Naive thymus-derived CD8-positive, alpha-beta T cell (primary cell): ENCODE measurements around the gene GANAB. TPM values are rescaled to one million over a fixed set of nuclear protein-coding genes. Genes with fewer than 3 reads are reported as not detected.
A peak's percentile ranks its signal among the peaks of the same experiment; 100 is the strongest.

Source experiments
- ATAC-seq, 2 donors: fragments of 150-1000 bp; cut with Tn5 transposase in 1 of 2; sonication (Bioruptor Pico), chemical (Tn5 transposase) in 1 of 2; 1 replicate in 1 of 2; 2 replicates in 1 of 2; pipeline ENCODE4 v1.10.0; 2021; ENCODE audit warnings: mild to moderate bottlenecking in 2 of 2, moderate library complexity in 2 of 2
- POLR2A ChIA-PET: fragments of 350-600 bp; sonication (Branson Sonifier 250); formaldehyde crosslinking; loops from one replicate; lab custom pipeline; 2021; ENCODE audit warnings: antibody characterized with exemption; lab: Charles Lee
- DNase-seq, 10 donors: peaks; one replicate each; pipeline versions ENCODE4 v3.0.0 to v3.0.0-alpha.2; 2020 to 2022
- H3K27ac Mint-ChIP-seq, 10 donors: one replicate each; pipeline ENCODE4 v1.8.0; 2020 to 2022; ENCODE audit warnings: mild to moderate bottlenecking in 10 of 10, mixed read lengths in 10 of 10, moderate library complexity in 4 of 10, inconsistent platforms in 1 of 10
- H3K27me3 Mint-ChIP-seq, 5 donors: one replicate each; pipeline ENCODE4 v1.8.0; 2021 to 2022; ENCODE audit warnings: mixed read lengths in 5 of 5
- H3K36me3 Mint-ChIP-seq, 3 donors: one replicate each; pipeline ENCODE4 v1.8.0; 2020 to 2022; ENCODE audit warnings: mixed read lengths in 3 of 3, mild to moderate bottlenecking in 2 of 3, inconsistent platforms in 1 of 3
- H3K4me1 Mint-ChIP-seq, 4 donors: one replicate each; pipeline ENCODE4 v1.8.0; 2021 to 2022; ENCODE audit warnings: mixed read lengths in 4 of 4
- H3K4me3 Mint-ChIP-seq, 10 donors: one replicate each; pipeline ENCODE4 v1.8.0; 2020 to 2022; ENCODE audit warnings: mild to moderate bottlenecking in 10 of 10, mixed read lengths in 10 of 10, moderate library complexity in 6 of 10, inconsistent platforms in 1 of 10
- H3K9me3 Mint-ChIP-seq, 9 donors: one replicate each; pipeline ENCODE4 v1.8.0; 2020 to 2022; ENCODE audit warnings: mixed read lengths in 9 of 9, mild to moderate bottlenecking in 3 of 9, inconsistent platforms in 1 of 9, moderate library complexity in 1 of 9
- polyA plus RNA-seq, 3 donors: library from polyadenylated mRNA; unstranded; fragments of 300-500 nt; fragmentation: Illumina TruSeq; gene quantifications; one replicate each; pipeline ENCODE4 v1.2.3, GENCODE V29; 2021
- total RNA-seq, 8 experiments: library from RNA in 2 of 8; stranded (reverse) in 2 of 8; gene quantifications; one replicate each; pipeline ENCODE4 v1.2.3 and lab custom pipeline; 2021 to 2026

Gene GANAB
- total and polyA plus RNA-seq, 5 experiments from 2014 or later, result 171 to 327 (median 197) TPM

GRCh38 chr11:62648967-62649364, 2.6 kb upstream of the GANAB start:
- H3K4me3 Mint-ChIP-seq, result peak overlapping the region in 1 of 10 donors; percentile 7
- no peak for ATAC-seq
- DNase-seq, result no peak
- peak overlapping the region in 2 of 10 donors; percentile 22 to 29 for H3K27ac Mint-ChIP-seq
- POLR2A ChIA-PET, result interaction anchor here (0.6 to 19.9 kb wide), 8 partner anchors 20 to 79 kb away, joined by 3 to 541 read pairs (median 8); partner anchors contain the start of genes B3GAT3, C11orf98, CSKMT and EML3
- peaks cover 0 to 2% (median 0%) of the 10 kb centered on the region in 9 donors for H3K9me3 Mint-ChIP-seq
- peaks cover 18 to 58% (median 41%) of the 10 kb centered on the region in 4 donors for H3K4me1 Mint-ChIP-seq
- peaks cover 0 to 24% (median 0%) of the 10 kb centered on the region in 3 donors for H3K36me3 Mint-ChIP-seq
- no peaks in the 10 kb centered on the region for H3K27me3 Mint-ChIP-seq

- POLR2A ChIA-PET, result interaction anchor here (0.8 to 19.9 kb wide), 11 partner anchors 9 to 106 kb away, joined by 3 to 541 read pairs (median 4); partner anchors contain the start of genes B3GAT3, C11orf98, CSKMT and EML3
- Mint-ChIP-seq H3K27ac (no peak overlapping the region), H3K4me3 (no peak overlapping the region), H3K9me3 (no peaks in the 10 kb centered on the region), H3K36me3 (peaks cover 0 to 26% (median 0%) of the 10 kb centered on the region in 3 donors), H3K27me3 (no peaks in the 10 kb centered on the region), H3K4me1 (peaks cover 15 to 56% (median 37%) of the 10 kb centered on the region in 4 donors)
- ATAC-seq (no peak), DNase-seq (no peak)
Observed at GRCh38 chr11:62648185-62648966, 2.0 kb upstream of the GANAB start.

GRCh38 chr11:62647609-62648005, 1.2 kb upstream of the GANAB start:
- Mint-ChIP-seq H3K4me1 (peaks cover 13 to 56% (median 34%) of the 10 kb centered on the region in 4 donors), H3K27ac (peak overlapping the region in 1 of 10 donors; percentile 22), H3K36me3 (peaks cover 0 to 32% (median 0%) of the 10 kb centered on the region in 3 donors), H3K4me3 (peak overlapping the region in 1 of 10 donors; percentile 45), H3K27me3 (no peaks in the 10 kb centered on the region), H3K9me3 (no peaks in the 10 kb centered on the region)
- DNase-seq (no peak), ATAC-seq (no peak)
- POLR2A ChIA-PET, result interaction anchor here (0.8 to 19.9 kb wide), 11 partner anchors 9 to 1669 kb away, joined by 3 to 541 read pairs (median 9); partner anchors contain the start of genes B3GAT3, C11orf98, CSKMT and EML3

DNA sequence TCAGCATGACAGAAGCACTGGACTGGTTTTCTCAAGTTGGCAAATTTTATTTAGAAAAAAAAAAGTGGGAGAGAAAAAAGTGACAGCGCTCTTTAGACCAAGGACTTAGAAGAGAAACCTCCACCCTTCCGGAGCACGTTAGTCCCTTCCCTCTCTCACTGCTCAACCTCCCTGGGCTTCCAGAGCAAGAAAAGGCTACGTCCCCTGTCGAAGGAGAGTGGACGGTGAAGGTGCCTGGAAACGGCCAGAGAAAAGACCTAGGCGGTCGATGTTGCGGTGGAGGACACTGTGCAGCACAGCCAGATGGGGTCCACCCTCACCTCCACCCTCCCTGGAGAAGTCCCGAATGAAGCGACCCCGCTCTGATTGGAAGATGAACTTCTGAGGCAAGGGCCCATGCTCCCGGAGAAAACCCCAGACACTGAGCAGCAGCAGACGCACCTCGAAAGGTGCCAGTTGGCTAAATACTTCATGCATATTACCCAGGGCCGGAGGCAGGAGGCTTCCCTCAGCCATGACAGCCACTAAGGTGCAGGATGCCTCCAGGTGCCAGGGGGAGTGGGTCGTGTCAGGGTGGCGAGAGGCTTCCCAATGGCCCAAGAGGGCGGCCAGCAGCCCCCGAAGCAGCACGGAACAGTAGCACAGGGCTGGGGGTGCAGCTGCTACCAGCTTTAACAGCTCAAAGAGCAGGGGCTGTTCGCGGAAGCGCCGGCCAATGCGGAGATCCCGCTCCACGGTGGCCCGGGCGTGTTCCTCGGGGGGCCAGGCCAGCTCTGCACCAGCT, 604 bp upstream of the GANAB start:
- POLR2A ChIA-PET, result interaction anchor here (0.5 to 19.9 kb wide), 32 partner anchors 9 to 1670 kb away, joined by 3 to 541 read pairs (median 6); partner anchors contain the start of genes B3GAT3, C11orf98, CSKMT and EML3
- Mint-ChIP-seq H3K27ac (peak overlapping the region; percentile 85 to 99 (median 98)), H3K36me3 (peaks cover 0 to 35% (median 0%) of the 10 kb centered on the region in 3 donors), H3K9me3 (no peaks in the 10 kb centered on the region), H3K4me1 (peaks cover 9 to 53% (median 29%) of the 10 kb centered on the region in 4 donors), H3K4me3 (peak overlapping the region; percentile 92 to 99 (median 97)), H3K27me3 (no peaks in the 10 kb centered on the region)
- no peak for DNase-seq
- ATAC-seq, result no peak

DNA sequence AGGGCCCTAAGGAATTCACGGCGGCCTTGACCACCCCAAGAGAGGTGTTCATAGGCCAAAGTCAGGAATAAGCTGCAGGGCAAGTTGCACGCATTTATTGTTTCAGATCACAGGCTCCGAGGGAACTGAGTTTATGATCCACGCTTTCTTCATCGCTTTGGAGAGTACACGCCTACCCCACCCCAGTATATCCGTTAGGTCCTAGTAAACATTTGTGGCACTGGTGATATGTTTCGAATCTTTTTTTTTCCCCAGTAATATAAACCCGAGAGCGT, 805 bp downstream of the GANAB start:
- DNase-seq (peak in 2 of 10 donors; percentile 17 to 29), ATAC-seq (no peak)
- Mint-ChIP-seq H3K9me3 (no peaks in the 10 kb centered on the region), H3K27me3 (no peaks in the 10 kb centered on the region), H3K36me3 (peaks cover 0 to 34% (median 0%) of the 10 kb centered on the region in 3 donors), H3K27ac (peak overlapping the region; percentile 90 to 99 (median 98)), H3K4me1 (peaks cover 13 to 51% (median 36%) of the 10 kb centered on the region in 4 donors), H3K4me3 (peak overlapping the region; percentile 92 to 99 (median 97))
- POLR2A ChIA-PET, result interaction anchor here (0.5 to 19.9 kb wide), 31 partner anchors 8 to 1733 kb away, joined by 3 to 541 read pairs (median 5); partner anchors contain the start of genes B3GAT3, C11orf98, CSKMT and EML3

GRCh38 chr11:62644220-62644619, 2.2 kb downstream of the GANAB start:
- no peak for ATAC-seq
- POLR2A ChIA-PET, result interaction anchor here (0.7 to 19.9 kb wide), 11 partner anchors 9 to 237 kb away, joined by 3 to 541 read pairs (median 8); partner anchors contain the start of genes B3GAT3, C11orf98, CSKMT and EEF1G
- H3K27ac Mint-ChIP-seq, result peak overlapping the region in 9 of 10 donors; percentile 9 to 90 (median 69)
- H3K9me3 Mint-ChIP-seq, result no peaks in the 10 kb centered on the region
- peaks cover 0 to 32% (median 0%) of the 10 kb centered on the region in 3 donors for H3K36me3 Mint-ChIP-seq
- DNase-seq, result no peak
- H3K4me1 Mint-ChIP-seq, result peaks cover 17 to 54% (median 45%) of the 10 kb centered on the region in 4 donors
- H3K4me3 Mint-ChIP-seq, result peak overlapping the region in 9 of 10 donors; percentile 21 to 95 (median 45)
- no peaks in the 10 kb centered on the region for H3K27me3 Mint-ChIP-seq

GRCh38 chr11:62632492-62632891, 13.9 kb downstream of the GANAB start:
- Mint-ChIP-seq H3K27me3 (no peaks in the 10 kb centered on the region), H3K36me3 (peaks cover 0 to 92% (median 43%) of the 10 kb centered on the region in 3 donors), H3K4me3 (no peak overlapping the region), H3K27ac (peak overlapping the region in 8 of 10 donors; percentile 17 to 92 (median 71)), H3K4me1 (peaks cover 10 to 48% (median 20%) of the 10 kb centered on the region in 4 donors), H3K9me3 (no peaks in the 10 kb centered on the region)
- ATAC-seq (no peak), DNase-seq (no peak)
- POLR2A ChIA-PET, result interaction anchor here (1.4 to 1.6 kb wide), 2 partner anchors 10 to 13 kb away, joined by 3 to 13 read pairs; partner anchors contain the start of gene B3GAT3

DNA sequence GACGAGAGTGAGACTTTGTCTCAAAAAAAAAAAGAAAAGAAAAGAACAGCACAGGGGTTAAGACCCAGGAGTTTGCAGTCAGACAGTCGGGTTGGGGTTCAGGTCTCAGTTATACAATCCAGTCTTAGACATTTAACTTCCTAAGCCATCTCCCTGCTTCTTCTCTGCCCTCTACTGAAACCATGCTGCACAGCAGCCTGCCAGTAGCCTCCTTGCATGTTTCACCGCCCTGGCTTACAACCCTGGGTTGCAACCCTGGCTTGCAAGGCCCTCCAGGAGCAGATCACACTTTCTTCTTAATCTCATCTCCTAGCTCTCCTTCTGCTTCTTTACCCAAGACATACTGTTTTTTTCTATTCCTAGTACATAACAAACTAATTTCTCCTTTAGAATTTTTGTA, 18.7 kb downstream of the GANAB start:
- peaks cover 6 to 80% (median 33%) of the 10 kb centered on the region in 3 donors for H3K36me3 Mint-ChIP-seq
- peak; percentile 34 to 48 for ATAC-seq
- peaks cover 0 to 15% (median 6%) of the 10 kb centered on the region in 4 donors for H3K4me1 Mint-ChIP-seq
- no peaks in the 10 kb centered on the region for H3K27me3 Mint-ChIP-seq
- H3K27ac Mint-ChIP-seq, result peak overlapping the region in 8 of 10 donors; percentile 24 to 85 (median 54)
- no peaks in the 10 kb centered on the region for H3K9me3 Mint-ChIP-seq
- H3K4me3 Mint-ChIP-seq, result no peak overlapping the region
- POLR2A ChIA-PET, result interaction anchor here (0.7 to 3.2 kb wide), 5 partner anchors 10 to 72 kb away, joined by 5 to 21 read pairs (median 9); partner anchors contain the start of genes C11orf98, CSKMT, GANAB and TUT1
- DNase-seq, result no peak

DNA sequence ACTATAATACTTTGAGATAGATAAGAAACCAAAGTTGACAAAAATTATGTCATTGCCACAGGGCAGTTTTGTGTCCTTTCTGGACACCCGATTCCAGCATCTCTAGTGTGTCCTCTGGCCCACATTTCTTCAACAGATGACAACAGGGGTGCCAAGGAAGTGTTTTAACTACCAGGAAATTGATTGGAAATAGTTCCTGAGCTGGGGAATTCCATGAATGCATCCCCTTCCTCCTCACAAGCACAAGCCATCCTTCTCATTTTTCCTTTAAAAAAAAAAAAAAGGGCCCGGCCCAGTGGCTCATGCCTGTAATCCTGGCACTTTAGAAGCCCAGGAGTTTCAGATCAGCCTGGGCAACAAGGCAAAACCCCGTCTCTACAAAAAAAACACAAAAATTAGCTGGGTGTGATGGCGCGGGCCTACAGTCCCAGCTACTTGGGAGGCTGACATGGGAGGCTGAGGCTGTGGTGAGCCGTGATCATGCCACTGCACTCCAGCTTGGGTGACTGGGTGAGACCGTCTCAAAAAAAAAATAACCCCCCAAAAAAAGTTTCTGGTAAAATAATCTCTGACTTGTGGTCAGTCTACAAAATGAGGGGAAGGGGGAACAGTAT, 23.8 kb downstream of the GANAB start:
- POLR2A ChIA-PET, result interaction anchor here (0.7 to 5.7 kb wide), 24 partner anchors 10 to 259 kb away, joined by 3 to 81 read pairs (median 12); partner anchors contain the start of genes C11orf98, CSKMT, EEF1G and EML3

DNA sequence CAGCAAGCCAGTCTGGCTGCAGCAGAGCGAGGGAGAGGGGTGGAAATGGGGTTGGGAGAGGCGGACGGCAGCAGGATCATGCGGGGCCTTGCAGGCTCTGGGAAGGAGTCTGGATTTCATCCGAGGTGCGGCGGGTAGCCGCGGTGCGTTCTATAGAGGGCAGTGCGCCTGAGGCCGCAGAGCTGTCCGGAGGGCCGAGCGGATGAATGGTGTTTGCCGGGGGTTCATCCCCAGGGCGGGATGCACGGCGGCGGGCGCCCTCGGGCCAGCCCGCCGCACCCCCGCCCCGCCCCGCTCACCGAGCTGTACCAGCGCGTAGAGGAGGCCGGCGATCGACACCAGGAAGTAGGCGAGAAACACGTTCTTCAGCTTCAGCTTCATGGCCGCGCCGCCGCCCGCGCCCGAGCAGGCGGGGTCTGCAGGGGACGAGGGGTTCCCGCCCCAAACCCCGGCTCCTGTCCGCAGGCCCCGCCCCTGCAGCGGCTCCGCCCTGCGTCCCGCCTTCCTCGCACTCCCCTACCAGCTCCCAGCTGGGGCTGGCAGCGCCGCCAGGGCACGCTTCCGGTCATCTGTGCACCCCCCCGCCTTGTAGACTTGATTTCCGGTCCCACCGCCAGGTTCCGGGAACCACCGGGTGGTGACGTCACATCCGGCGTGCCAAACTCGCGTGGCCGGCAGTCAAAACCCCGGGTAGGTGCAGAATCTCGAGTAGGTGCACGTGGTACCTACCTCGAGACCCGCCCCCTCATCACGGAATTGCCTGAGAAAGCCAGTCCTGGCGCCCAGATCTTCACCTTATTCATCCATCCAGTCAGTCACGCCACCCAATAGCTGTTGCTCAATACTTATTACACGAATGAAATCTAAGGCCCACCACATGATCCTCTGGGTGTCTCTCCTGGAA, 24.6 kb downstream of the GANAB start, which contains the start of gene B3GAT3:
TSS of gene B3GAT3 (minus strand) at position 420 of the 904 bp plus-strand sequence. CDS start at position 381, 39 bp downstream.
- peak within 1 kb of the TSS; percentile 86 to 97 (median 94) for H3K4me3 Mint-ChIP-seq
- peak; percentile 83 to 85 for ATAC-seq
- peak within 1 kb of the TSS; percentile 92 to 99 (median 98) for H3K27ac Mint-ChIP-seq
- H3K27me3 Mint-ChIP-seq, result peaks cover 0 to 2% (median 0%) of the 10 kb centered on the region in 5 donors
- DNase-seq, result peak; percentile 87 to 98 (median 95)
- POLR2A ChIA-PET, result interaction anchor here (0.7 to 5.7 kb wide), 24 partner anchors 10 to 260 kb away, joined by 3 to 81 read pairs (median 12); partner anchors contain the start of genes C11orf98, CSKMT, EEF1G and EML3
- H3K9me3 Mint-ChIP-seq, result no peaks in the 10 kb centered on the region
- peaks cover 13 to 36% (median 32%) of the 10 kb centered on the region in 4 donors for H3K4me1 Mint-ChIP-seq
- peaks cover 6 to 36% (median 6%) of the 10 kb centered on the region in 3 donors for H3K36me3 Mint-ChIP-seq

More for the DNA sequence above, 23.8 kb downstream of the GANAB start:
- H3K27me3 Mint-ChIP-seq, result peaks cover 0 to 2% (median 0%) of the 10 kb centered on the region in 5 donors
- peak overlapping the region; percentile 91 to 99 (median 96) for H3K27ac Mint-ChIP-seq
- no peaks in the 10 kb centered on the region for H3K9me3 Mint-ChIP-seq
- H3K36me3 Mint-ChIP-seq, result peaks cover 6 to 38% (median 9%) of the 10 kb centered on the region in 3 donors
- H3K4me3 Mint-ChIP-seq, result peak overlapping the region; percentile 84 to 97 (median 90)
- no peak for DNase-seq
- peaks cover 13 to 36% (median 31%) of the 10 kb centered on the region in 4 donors for H3K4me1 Mint-ChIP-seq
- no peak for ATAC-seq
